ENCODE measurements around the gene TMEM17.

- no peak for TF ChIP-seq POLR2AphosphoS5 (IDR thresholded peaks at IDR 0.05; ENCODE audit: low read depth)
- no peak for TF ChIP-seq CTCF (IDR thresholded peaks at IDR 0.05; ENCODE audit: insufficient read depth, low read length)
- TF ChIP-seq REST (IDR thresholded peaks at IDR 0.05; ENCODE audit: insufficient replicate concordance, low read depth) = no peak
Observed at GRCh38 chr2:62485761-62486438, 20.1 kb downstream of the TMEM17 start.

Measured in HL-60 (cell line).